K562 (cell line): ENCODE measurements around the gene HIVEP1. TPM values are rescaled to one million over a fixed set of nuclear protein-coding genes. Genes with fewer than 3 reads are reported as not detected.

Experiments used
- CBFA2T2 ChIP-seq: fragments of 450-650 bp; conservative IDR thresholded peaks from 2 replicates; pipeline ENCODE4 v1.6.1; 2017; ENCODE audit warnings: mild to moderate bottlenecking
- CBFB ChIP-seq: sonication (generic); formaldehyde crosslinking; IDR thresholded peaks from 2 replicates; pipeline ENCODE4 v1.4.0; 2020; ENCODE audit warnings: mild to moderate bottlenecking, missing genetic modification reagents
- ERF ChIP-seq: fragments of 450-650 bp; formaldehyde crosslinking; IDR thresholded peaks from 2 replicates; pipeline ENCODE4 v1.4.0; 2020; ENCODE audit warnings: mild to moderate bottlenecking, mixed read lengths
- ETV5 ChIP-seq: sonication (generic); formaldehyde crosslinking; IDR thresholded peaks from 2 replicates; pipeline ENCODE4 v1.4.0; 2020; ENCODE audit warnings: low read depth, mild to moderate bottlenecking, missing genetic modification reagents
- FIP1L1 ChIP-seq: fragments of 200-400 bp; formaldehyde crosslinking; IDR thresholded peaks from 2 replicates; pipeline ENCODE4 v1.6.1; 2018; ENCODE audit warnings: mild to moderate bottlenecking, low read depth, low read length; ENCODE audit not compliant: poor library complexity, severe bottlenecking
- HDAC1 ChIP-seq, 2 experiments: fragments of 450-650 bp; IDR thresholded peaks; 2 replicates each; pipeline ENCODE4 v1.6.1; 2016 to 2017; ENCODE audit warnings: inconsistent platforms in 1 of 2, mild to moderate bottlenecking in 1 of 2, moderate library complexity in 1 of 2
- KAT7 ChIP-seq: sonication (generic); formaldehyde crosslinking; IDR thresholded peaks from 2 replicates; pipeline ENCODE4 v1.8.0; 2022; ENCODE audit warnings: missing genetic modification reagents, mild to moderate bottlenecking, borderline replicate concordance
- NCOA4 ChIP-seq: fragments of 450-650 bp; IDR thresholded peaks from 2 replicates; pipeline ENCODE4 v1.6.1; 2018; ENCODE audit warnings: mild to moderate bottlenecking; ENCODE audit not compliant: partially characterized antibody
- NCOR1 ChIP-seq: fragments of 450-650 bp; IDR thresholded peaks from 2 replicates; pipeline ENCODE4 v1.6.1; 2016; ENCODE audit warnings: mild to moderate bottlenecking, moderate library complexity
- NR2C2 ChIP-seq, 2 experiments: fragments of 200-800 bp in 1 of 2; sonication (Bioruptor generic) in 1 of 2; sonication (generic) in 1 of 2; formaldehyde crosslinking in 1 of 2; IDR thresholded peaks; 2 replicates each; pipeline versions ENCODE4 v1.6.1 to v1.8.0; 2016 to 2022; ENCODE audit warnings: mild to moderate bottlenecking in 1 of 2, missing compliant biosample characterization in 1 of 2, missing genetic modification characterization in 1 of 2, missing genetic modification reagents in 1 of 2
- PHF21A ChIP-seq: fragments of 450-650 bp; IDR thresholded peaks from 2 replicates; pipeline ENCODE4 v1.6.1; 2017; ENCODE audit warnings: low read depth, borderline replicate concordance
- RAD21 ChIP-seq, 2 experiments: fragments of 250-450 bp in 1 of 2; fragments of 450-650 bp in 1 of 2; sonication (Bioruptor Pico) in 1 of 2; formaldehyde crosslinking in 1 of 2; IDR thresholded peaks in 1 of 2; conservative IDR thresholded peaks in 1 of 2; 2 replicates each; pipeline versions ENCODE4 v1.4.0 to v1.8.0; 2020 to 2022; ENCODE audit warnings: mild to moderate bottlenecking in 2 of 2, moderate library complexity in 1 of 2
- RHOXF2B ChIP-seq: fragments of 250-450 bp; sonication (Bioruptor Pico); conservative IDR thresholded peaks from 2 replicates; pipeline ENCODE4 v1.5.1; 2021
- SMAD2 ChIP-seq: fragments of 150-350 bp; IDR thresholded peaks from 2 replicates; pipeline ENCODE4 v1.6.1; 2014; ENCODE audit warnings: low read depth, mild to moderate bottlenecking, low read length
- ZNF212 ChIP-seq: fragments of 450-650 bp; formaldehyde crosslinking; IDR thresholded peaks from 2 replicates; pipeline ENCODE4 v1.4.0; 2020; ENCODE audit warnings: mild to moderate bottlenecking
- ZNF75A ChIP-seq: fragments of 450-650 bp; formaldehyde crosslinking; IDR thresholded peaks from 2 replicates; pipeline ENCODE4 v1.4.0; 2020; ENCODE audit warnings: mild to moderate bottlenecking
- polyA plus RNA-seq, 8 experiments: library from polyadenylated mRNA; depleted of rRNA in 4 of 8; stranded (reverse) in 5 of 8; unstranded in 3 of 8; fragments of >200 nt; fragmentation: Nextera tagmentation in 2 of 8; fragmentation: Illumina TruSeq in 1 of 8; extraction: Ambion mirVana in 2 of 8; extraction: Trizol in 1 of 8; gene quantifications; 2 replicates each; pipeline versions ENCODE4 v1.2.1 to v1.2.3, GENCODE V29; 2011 to 2014; ENCODE audit warnings: inconsistent platforms in 1 of 8, missing spikeins in 1 of 8
- total RNA-seq, 7 experiments: library from RNA; depleted of rRNA in 6 of 7; stranded (reverse); fragments of >200 nt in 6 of 7; fragmentation: Illumina TruSeq in 2 of 7; extraction: Trizol in 2 of 7; gene quantifications; 2 replicates each; pipeline versions ENCODE4 v1.2.1 to v1.2.3, GENCODE V29; 2011 to 2021; ENCODE audit warnings: low replicate concordance in 1 of 7
- TF ChIP-seq, protein P1 (sequence below): fragments of 250-450 bp; sonication (Bioruptor Pico); IDR thresholded peaks from 2 replicates; pipeline ENCODE4 v1.4.0; 2020; ENCODE audit warnings: borderline replicate concordance
- TF ChIP-seq, protein P2 (sequence below): IDR thresholded peaks from 2 replicates; pipeline ENCODE4 v1.6.1; 2014; ENCODE audit warnings: antibody characterized with exemption
- TF ChIP-seq, protein P3 (sequence below), 2 experiments: fragments of 450-650 bp; IDR thresholded peaks; 2 replicates each; pipeline ENCODE4 v1.6.1; 2016
- TF ChIP-seq, protein P4 (sequence below), 2 experiments: IDR thresholded peaks in 1 of 2; conservative IDR thresholded peaks in 1 of 2; 2 replicates each; pipeline ENCODE4 v1.6.1; 2016; ENCODE audit warnings: low read depth in 2 of 2, mild to moderate bottlenecking in 1 of 2, missing compliant biosample characterization in 1 of 2, missing genetic modification characterization in 1 of 2, moderate library complexity in 1 of 2

The HIVEP1 gene
- total and polyA plus RNA-seq, 9 of the 15 experiments (the other 6 are each of a cell fraction or from before 2014, with no cell fraction given), result 6.0 to 33.3 (median 21.7) TPM

DNA sequence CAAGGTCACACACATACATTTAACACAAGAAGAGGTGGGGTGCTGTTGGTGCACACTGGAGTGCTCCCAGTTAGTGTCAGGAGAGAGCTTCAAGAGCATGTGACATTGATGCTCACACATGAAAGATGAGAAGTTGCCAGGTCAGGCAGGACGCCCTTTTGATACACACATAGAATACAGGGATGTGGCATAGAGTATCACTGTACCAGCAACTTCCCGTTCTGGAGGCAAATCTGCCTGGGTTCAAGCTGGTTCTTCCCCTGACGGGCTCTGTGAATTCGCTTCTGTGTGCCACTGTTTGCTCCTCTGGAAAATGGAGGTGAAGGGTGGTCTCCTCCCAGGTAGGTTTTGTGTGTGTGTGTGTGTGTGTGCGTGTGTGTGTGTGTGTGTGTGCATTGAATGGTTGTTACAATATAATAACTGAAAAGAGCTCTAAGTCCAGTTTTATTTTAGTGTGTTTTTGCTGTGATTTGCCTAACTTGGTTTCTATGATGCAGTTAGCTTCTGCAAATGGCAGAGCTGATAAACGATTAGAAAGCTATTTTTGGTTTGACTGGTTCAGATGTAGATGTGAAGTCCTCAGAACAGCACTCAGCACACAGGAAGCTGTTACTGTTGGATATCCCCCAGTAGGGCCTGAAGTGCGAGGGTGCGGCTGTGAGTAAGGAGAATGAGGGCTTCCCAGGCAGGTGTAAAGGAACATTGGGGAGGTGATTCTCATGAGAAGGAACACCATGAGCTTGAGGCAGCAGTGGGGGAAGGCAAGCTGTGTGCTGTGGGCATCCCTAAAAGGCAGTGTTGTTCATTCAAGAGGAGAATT, 53.4 kb downstream of the HIVEP1 start (continued):
- TF ChIP-seq, protein P1, sequence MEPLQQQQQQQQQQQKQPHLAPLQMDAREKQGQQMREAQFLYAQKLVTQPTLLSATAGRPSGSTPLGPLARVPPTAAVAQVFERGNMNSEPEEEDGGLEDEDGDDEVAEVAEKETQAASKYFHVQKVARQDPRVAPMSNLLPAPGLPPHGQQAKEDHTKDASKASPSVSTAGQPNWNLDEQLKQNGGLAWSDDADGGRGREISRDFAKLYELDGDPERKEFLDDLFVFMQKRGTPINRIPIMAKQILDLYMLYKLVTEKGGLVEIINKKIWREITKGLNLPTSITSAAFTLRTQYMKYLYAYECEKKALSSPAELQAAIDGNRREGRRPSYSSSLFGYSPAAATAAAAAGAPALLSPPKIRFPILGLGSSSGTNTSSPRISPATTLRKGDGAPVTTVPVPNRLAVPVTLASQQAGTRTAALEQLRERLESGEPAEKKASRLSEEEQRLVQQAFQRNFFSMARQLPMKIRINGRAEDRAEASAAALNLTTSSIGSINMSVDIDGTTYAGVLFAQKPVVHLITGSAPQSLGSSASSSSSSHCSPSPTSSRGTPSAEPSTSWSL (CRISPR knock-in tag), result no peak
- TF ChIP-seq NR2C2 (CRISPR knock-in tag; IDR thresholded peaks at IDR 0.05) (no peak), NR2C2 (tag; IDR thresholded peaks at IDR 0.05) (no peak), SMAD2 (no peak), PHF21A (peak; percentile 91; the same call in 1 of the 2 replicates), HDAC1 (IDR thresholded peaks at IDR 0.05) (peak in 1 of 2 experiments; percentile 65; a peak in 1 of 4 replicates), CBFA2T2 (peak; percentile 70), KAT7 (CRISPR knock-in tag) (no peak), RHOXF2B (no peak), ERF (no peak), ZNF212 (CRISPR knock-in tag) (no peak), ETV5 (CRISPR knock-in tag) (peak; percentile 50; the same call in 1 of the 2 replicates), NCOA4 (no peak), FIP1L1 (no peak), CBFB (CRISPR knock-in tag) (no peak), ZNF75A (no peak), NCOR1 (peak; percentile 73), RAD21 (CRISPR knock-in tag; conservative IDR thresholded peaks at IDR 0.05 in 1 of 2, IDR thresholded peaks at IDR 0.05 in 1 of 2) (no peak; a peak in 1 of 4 replicates)
- TF ChIP-seq, protein P2, sequence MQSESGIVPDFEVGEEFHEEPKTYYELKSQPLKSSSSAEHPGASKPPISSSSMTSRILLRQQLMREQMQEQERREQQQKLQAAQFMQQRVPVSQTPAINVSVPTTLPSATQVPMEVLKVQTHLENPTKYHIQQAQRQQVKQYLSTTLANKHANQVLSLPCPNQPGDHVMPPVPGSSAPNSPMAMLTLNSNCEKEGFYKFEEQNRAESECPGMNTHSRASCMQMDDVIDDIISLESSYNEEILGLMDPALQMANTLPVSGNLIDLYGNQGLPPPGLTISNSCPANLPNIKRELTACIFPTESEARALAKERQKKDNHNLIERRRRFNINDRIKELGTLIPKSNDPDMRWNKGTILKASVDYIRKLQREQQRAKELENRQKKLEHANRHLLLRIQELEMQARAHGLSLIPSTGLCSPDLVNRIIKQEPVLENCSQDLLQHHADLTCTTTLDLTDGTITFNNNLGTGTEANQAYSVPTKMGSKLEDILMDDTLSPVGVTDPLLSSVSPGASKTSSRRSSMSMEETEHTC, result no peak
- TF ChIP-seq, protein P3, sequence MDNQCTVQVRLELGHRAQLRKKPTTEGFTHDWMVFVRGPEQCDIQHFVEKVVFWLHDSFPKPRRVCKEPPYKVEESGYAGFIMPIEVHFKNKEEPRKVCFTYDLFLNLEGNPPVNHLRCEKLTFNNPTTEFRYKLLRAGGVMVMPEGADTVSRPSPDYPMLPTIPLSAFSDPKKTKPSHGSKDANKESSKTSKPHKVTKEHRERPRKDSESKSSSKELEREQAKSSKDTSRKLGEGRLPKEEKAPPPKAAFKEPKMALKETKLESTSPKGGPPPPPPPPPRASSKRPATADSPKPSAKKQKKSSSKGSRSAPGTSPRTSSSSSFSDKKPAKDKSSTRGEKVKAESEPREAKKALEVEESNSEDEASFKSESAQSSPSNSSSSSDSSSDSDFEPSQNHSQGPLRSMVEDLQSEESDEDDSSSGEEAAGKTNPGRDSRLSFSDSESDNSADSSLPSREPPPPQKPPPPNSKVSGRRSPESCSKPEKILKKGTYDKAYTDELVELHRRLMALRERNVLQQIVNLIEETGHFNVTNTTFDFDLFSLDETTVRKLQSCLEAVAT (IDR thresholded peaks at IDR 0.05), result 0 out of 4 replicates have a peak, but pooled peaks of 1 of the 2 experiments have one; percentile 23
- TF ChIP-seq, protein P4, sequence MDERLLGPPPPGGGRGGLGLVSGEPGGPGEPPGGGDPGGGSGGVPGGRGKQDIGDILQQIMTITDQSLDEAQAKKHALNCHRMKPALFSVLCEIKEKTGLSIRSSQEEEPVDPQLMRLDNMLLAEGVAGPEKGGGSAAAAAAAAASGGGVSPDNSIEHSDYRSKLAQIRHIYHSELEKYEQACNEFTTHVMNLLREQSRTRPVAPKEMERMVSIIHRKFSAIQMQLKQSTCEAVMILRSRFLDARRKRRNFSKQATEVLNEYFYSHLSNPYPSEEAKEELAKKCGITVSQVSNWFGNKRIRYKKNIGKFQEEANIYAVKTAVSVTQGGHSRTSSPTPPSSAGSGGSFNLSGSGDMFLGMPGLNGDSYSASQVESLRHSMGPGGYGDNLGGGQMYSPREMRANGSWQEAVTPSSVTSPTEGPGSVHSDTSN (CRISPR knock-in tag; IDR thresholded peaks at IDR 0.05; ENCODE audit: low read depth), result no peak
- TF ChIP-seq, protein P4 (tag; conservative IDR thresholded peaks at IDR 0.05; ENCODE audit: low read depth), result no peak
